ENCODE data around the gene SCNN1B. TPM values are rescaled to one million over a fixed set of nuclear protein-coding genes. Genes with fewer than 3 reads are reported as not detected.

SCNN1B gene
- total RNA-seq, 1 experiment from 2014 or later, result not detected

GRCh38 chr16:23288209-23288608, 13.9 kb upstream of the SCNN1B start:
- H3K4me1 Mint-ChIP-seq (ENCODE audit: low read depth, unreplicated experiment), result no peaks in the 10 kb centered on the region
- DNase-seq, result no peak
- peaks cover 5% of the 10 kb centered on the region for H3K27me3 Mint-ChIP-seq (ENCODE audit: insufficient read depth, unreplicated experiment)
- no peaks in the 10 kb centered on the region for H3K27me3 ChIP-seq (replicated peaks; ENCODE audit: control insufficient read depth, insufficient read depth, low read length)
- no peaks in the 10 kb centered on the region for H3K36me3 ChIP-seq (ENCODE audit: control insufficient read depth, insufficient read depth, low read length)
- no peak overlapping the region for H3K27ac Mint-ChIP-seq (ENCODE audit: unreplicated experiment)
- intact Hi-C loops (cut with micrococcal nuclease; ENCODE audit: unreplicated experiment), result no loop called here
- BruUV-seq (replicated peaks), result no TSS peak
- TF ChIP-seq, protein P1, sequence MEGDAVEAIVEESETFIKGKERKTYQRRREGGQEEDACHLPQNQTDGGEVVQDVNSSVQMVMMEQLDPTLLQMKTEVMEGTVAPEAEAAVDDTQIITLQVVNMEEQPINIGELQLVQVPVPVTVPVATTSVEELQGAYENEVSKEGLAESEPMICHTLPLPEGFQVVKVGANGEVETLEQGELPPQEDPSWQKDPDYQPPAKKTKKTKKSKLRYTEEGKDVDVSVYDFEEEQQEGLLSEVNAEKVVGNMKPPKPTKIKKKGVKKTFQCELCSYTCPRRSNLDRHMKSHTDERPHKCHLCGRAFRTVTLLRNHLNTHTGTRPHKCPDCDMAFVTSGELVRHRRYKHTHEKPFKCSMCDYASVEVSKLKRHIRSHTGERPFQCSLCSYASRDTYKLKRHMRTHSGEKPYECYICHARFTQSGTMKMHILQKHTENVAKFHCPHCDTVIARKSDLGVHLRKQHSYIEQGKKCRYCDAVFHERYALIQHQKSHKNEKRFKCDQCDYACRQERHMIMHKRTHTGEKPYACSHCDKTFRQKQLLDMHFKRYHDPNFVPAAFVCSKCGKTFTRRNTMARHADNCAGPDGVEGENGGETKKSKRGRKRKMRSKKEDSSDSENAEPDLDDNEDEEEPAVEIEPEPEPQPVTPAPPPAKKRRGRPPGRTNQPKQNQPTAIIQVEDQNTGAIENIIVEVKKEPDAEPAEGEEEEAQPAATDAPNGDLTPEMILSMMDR (IDR thresholded peaks at IDR 0.05; ENCODE audit: insufficient read depth in 1 of 2, low read depth in 1 of 2, low read length in 1 of 2, severe bottlenecking in 1 of 2, unreplicated experiment in 1 of 2), result no peak
- ChIA-PET CTCF (no interaction called here), POLR2A (no interaction called here)
- H3K4me3 Mint-ChIP-seq (ENCODE audit: unreplicated experiment), result no peak overlapping the region
- no peaks in the 10 kb centered on the region for H3K4me1 ChIP-seq
- no peaks in the 10 kb centered on the region for H3K9me3 Mint-ChIP-seq (ENCODE audit: unreplicated experiment)
- H3K4me3 ChIP-seq (ENCODE audit: low read depth, low read length), result no peak overlapping the region
- no peaks in the 10 kb centered on the region for H3K9me3 ChIP-seq
- H3K36me3 Mint-ChIP-seq (ENCODE audit: insufficient read depth, unreplicated experiment), result no peaks in the 10 kb centered on the region

GRCh38 chr16:23288726-23289512, 13.2 kb upstream of the SCNN1B start:
- Histone ChIP-seq H3K4me3 (ENCODE audit: low read depth, low read length) (no peak overlapping the region), H3K9me3 (no peaks in the 10 kb centered on the region), H3K36me3 (ENCODE audit: control insufficient read depth, insufficient read depth, low read length) (no peaks in the 10 kb centered on the region), H3K27me3 (replicated peaks; ENCODE audit: control insufficient read depth, insufficient read depth, low read length) (no peaks in the 10 kb centered on the region), H3K4me1 (no peaks in the 10 kb centered on the region)
- H3K27me3 Mint-ChIP-seq (ENCODE audit: insufficient read depth, unreplicated experiment), result peaks cover 5% of the 10 kb centered on the region
- no peaks in the 10 kb centered on the region for H3K9me3 Mint-ChIP-seq (ENCODE audit: unreplicated experiment)
- no peaks in the 10 kb centered on the region for H3K4me1 Mint-ChIP-seq (ENCODE audit: low read depth, unreplicated experiment)
- no peak for DNase-seq
- POLR2A ChIA-PET, result no interaction called here
- no peak overlapping the region for H3K4me3 Mint-ChIP-seq (ENCODE audit: unreplicated experiment)
- no TSS peak for BruUV-seq (replicated peaks)
- no peaks in the 10 kb centered on the region for H3K36me3 Mint-ChIP-seq (ENCODE audit: insufficient read depth, unreplicated experiment)
- intact Hi-C loops (cut with micrococcal nuclease; ENCODE audit: unreplicated experiment), result no loop called here
- CTCF ChIA-PET, result interaction anchor here (0.6 kb wide), 1 partner anchor 100 kb away, joined by 6 read pairs; no protein-coding TSS in a partner anchor
- H3K27ac Mint-ChIP-seq (ENCODE audit: unreplicated experiment), result no peak overlapping the region
- TF ChIP-seq, protein P1 (IDR thresholded peaks at IDR 0.05; ENCODE audit: insufficient read depth in 1 of 2, low read depth in 1 of 2, low read length in 1 of 2, severe bottlenecking in 1 of 2, unreplicated experiment in 1 of 2), result no peak

DNA sequence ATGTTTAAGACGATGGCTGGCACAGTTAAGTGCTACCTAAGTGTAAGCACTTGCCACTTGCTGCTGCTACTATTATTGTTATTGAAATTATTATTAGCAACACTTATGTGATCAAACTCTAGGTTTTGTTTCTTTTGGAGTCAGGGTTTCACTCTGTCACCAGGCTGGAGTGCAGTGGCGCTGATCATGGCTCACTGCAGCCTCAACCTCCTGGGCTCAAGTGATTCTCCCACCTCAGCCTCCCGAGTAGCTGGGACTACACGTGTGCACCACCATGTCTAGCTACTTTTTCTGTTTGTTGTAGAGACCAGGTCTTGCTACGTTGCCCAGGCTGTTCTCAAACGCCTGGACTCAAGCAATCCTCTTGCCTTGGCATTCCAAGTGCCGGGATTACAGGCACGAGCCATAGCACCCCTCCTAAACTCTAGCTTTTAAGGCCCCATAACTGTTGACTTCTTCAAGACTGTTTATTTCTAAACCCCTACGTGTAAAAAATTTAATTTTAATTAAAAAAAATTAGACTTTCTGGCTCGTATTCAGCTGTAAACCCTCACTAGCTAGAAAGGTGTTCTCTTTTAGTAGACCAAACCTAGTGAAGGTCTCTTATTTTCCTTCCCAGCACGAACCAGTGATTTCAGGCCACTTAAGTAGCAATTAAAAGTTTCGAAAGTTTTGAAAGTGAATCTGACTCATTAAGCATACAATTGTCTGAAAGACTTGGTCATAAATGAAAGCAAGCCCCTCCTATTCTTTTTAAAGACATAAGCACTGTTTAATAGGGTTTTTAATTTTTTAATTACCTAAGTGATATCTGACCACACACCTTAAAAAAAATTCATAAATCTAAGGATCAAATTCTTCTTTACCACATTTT, 11.7 kb upstream of the SCNN1B start:
- Mint-ChIP-seq H3K36me3 (ENCODE audit: insufficient read depth, unreplicated experiment) (no peaks in the 10 kb centered on the region), H3K27ac (ENCODE audit: unreplicated experiment) (no peak overlapping the region), H3K27me3 (ENCODE audit: insufficient read depth, unreplicated experiment) (peaks cover 5% of the 10 kb centered on the region), H3K4me3 (ENCODE audit: unreplicated experiment) (no peak overlapping the region), H3K4me1 (ENCODE audit: low read depth, unreplicated experiment) (no peaks in the 10 kb centered on the region), H3K9me3 (ENCODE audit: unreplicated experiment) (no peaks in the 10 kb centered on the region)
- ChIA-PET POLR2A (no interaction called here), CTCF (no interaction called here)
- Histone ChIP-seq H3K36me3 (ENCODE audit: control insufficient read depth, insufficient read depth, low read length) (no peaks in the 10 kb centered on the region), H3K9me3 (no peaks in the 10 kb centered on the region), H3K4me1 (no peaks in the 10 kb centered on the region), H3K27me3 (replicated peaks; ENCODE audit: control insufficient read depth, insufficient read depth, low read length) (no peaks in the 10 kb centered on the region), H3K4me3 (ENCODE audit: low read depth, low read length) (no peak overlapping the region)
- no peak for DNase-seq
- TF ChIP-seq, protein P1 (IDR thresholded peaks at IDR 0.05; ENCODE audit: insufficient read depth in 1 of 2, low read depth in 1 of 2, low read length in 1 of 2, severe bottlenecking in 1 of 2, unreplicated experiment in 1 of 2), result no peak
- intact Hi-C loops (cut with micrococcal nuclease; ENCODE audit: unreplicated experiment), result loop anchor here (10.0 kb wide), 1 partner anchor 106 kb away; the partner anchor contains the start of gene SCNN1G
- no TSS peak for BruUV-seq (replicated peaks)
